Renal cortex interstitium (tissue), 15 donors: ENCODE results near the gene TMEM89. TPM values are rescaled to one million over a fixed set of nuclear protein-coding genes. Genes with fewer than 3 reads are reported as not detected.

Experiments
- DNase-seq, 11 donors: peaks; one replicate each; pipeline ENCODE4 v3.0.0-alpha.2; 2013; ENCODE audit warnings: low read depth in 9 of 11, low spot score in 4 of 11; ENCODE audit errors: extremely low read depth in 1 of 11
- long read RNA-seq, 16 experiments: transcript quantifications; one replicate each; lab custom pipeline, GENCODE V29; 2026
- polyA plus RNA-seq, 3 donors: library from polyadenylated mRNA; unstranded; fragments of 120-200 nt; gene quantifications; one replicate each; pipeline ENCODE4 v1.2.1, GENCODE V29; 2013; ENCODE audit not compliant: insufficient read length in 3 of 3

The TMEM89 gene
- under 1 TPM in 1 of 3 donors, not detected in 2; 0.30 TPM for polyA plus RNA-seq
- long read RNA-seq, donor 1 = 0 reads
- long read RNA-seq, donor 2 = 0 reads
- long read RNA-seq, donor 3 = 0 reads
- long read RNA-seq, donor 4 = 0 reads
- long read RNA-seq, donor 5 = 0 reads
- long read RNA-seq, donor 6 = 0 reads
- long read RNA-seq, donor 7 = 0 reads
- long read RNA-seq, donor 8 = 0 reads
- long read RNA-seq, donor 9 = 0 reads
- long read RNA-seq, donor 10 = 0 reads
- long read RNA-seq, donor 11 = 0 reads
- long read RNA-seq, donor 12 = 0 reads
- long read RNA-seq, donor 13 = 0 reads
- long read RNA-seq, donor 14 = 0 reads
- long read RNA-seq, donor 15 = 0 reads
- long read RNA-seq, donor 16 = 0 reads

GRCh38 chr3:48621461-48621869 lies at the start of gene TMEM89:
TSS of gene TMEM89 (minus strand) at chr3:48621769. CDS start at chr3:48621756, 13 bp downstream.
- DNase-seq = no peak

GRCh38 chr3:48664929-48665328 lies 43.4 kb upstream of the TMEM89 start:
- DNase-seq = no peak

GRCh38 chr3:48664313-48664644 lies 42.7 kb upstream of the TMEM89 start:
- DNase-seq = no peak

GRCh38 chr3:48663489-48664312 lies 42.1 kb upstream of the TMEM89 start:
- DNase-seq = peak; percentile 82 to 94 (median 91)

- DNase-seq = peak in 8 of 11 donors; percentile 53 to 77 (median 72)
Observed at GRCh38 chr3:48662753-48663488, 41.4 kb upstream of the TMEM89 start, which contains the start of gene CELSR3. TSS of gene CELSR3 (minus strand) at chr3:48662886. CDS start at chr3:48662634, 252 bp downstream.

GRCh38 chr3:48662145-48662752 lies 40.7 kb upstream of the TMEM89 start:
- DNase-seq = no peak

- peak in 7 of 11 donors; percentile 44 to 70 (median 65) for DNase-seq
Observed at GRCh38 chr3:48661501-48662144, 40.1 kb upstream of the TMEM89 start.

GRCh38 chr3:48660800-48661400 lies 39.3 kb upstream of the TMEM89 start:
- DNase-seq = no peak

- no peak for DNase-seq
Observed at GRCh38 chr3:48656841-48657281, 35.3 kb upstream of the TMEM89 start.

GRCh38 chr3:48656061-48656840 lies 34.7 kb upstream of the TMEM89 start:
- peak in 7 of 11 donors; percentile 48 to 76 (median 67) for DNase-seq

- DNase-seq = no peak
Observed at GRCh38 chr3:48655606-48656005, 34.0 kb upstream of the TMEM89 start.

- DNase-seq = no peak
Observed at GRCh38 chr3:48655063-48655462, 33.5 kb upstream of the TMEM89 start.

GRCh38 chr3:48652923-48653715 lies 31.6 kb upstream of the TMEM89 start:
- DNase-seq = no peak

- no peak for DNase-seq
Observed at GRCh38 chr3:48651771-48652170, 30.2 kb upstream of the TMEM89 start.

- DNase-seq = no peak
Observed at GRCh38 chr3:48650723-48651122, 29.2 kb upstream of the TMEM89 start.

GRCh38 chr3:48648188-48648850 lies 26.8 kb upstream of the TMEM89 start:
- DNase-seq = no peak
